Activated naive CD8-positive, alpha-beta T cell treated with anti-CD3 and anti-CD28 coated beads for 36 hours (primary cell): Measurements from ENCODE around the gene MEG3. TPM values are rescaled to one million over a fixed set of nuclear protein-coding genes. Genes with fewer than 3 reads are reported as not detected.

Source experiments
- DNase-seq: peaks from one replicate; pipeline ENCODE4 v3.0.0; 2021
- H3K27ac Mint-ChIP-seq: one replicate; pipeline ENCODE4 v1.8.0; 2022; ENCODE audit warnings: mild to moderate bottlenecking, moderate library complexity, mixed read lengths
- H3K27me3 Mint-ChIP-seq: one replicate; pipeline ENCODE4 v1.8.0; 2022; ENCODE audit warnings: mild to moderate bottlenecking, mixed read lengths
- H3K36me3 Mint-ChIP-seq: one replicate; pipeline ENCODE4 v1.8.0; 2021; ENCODE audit warnings: mild to moderate bottlenecking, mixed read lengths
- H3K4me1 Mint-ChIP-seq: one replicate; pipeline ENCODE4 v1.8.0; 2021; ENCODE audit warnings: mixed read lengths
- H3K4me3 Mint-ChIP-seq: one replicate; pipeline ENCODE4 v1.8.0; 2022; ENCODE audit warnings: mild to moderate bottlenecking, moderate library complexity, mixed read lengths
- H3K9me3 Mint-ChIP-seq: one replicate; pipeline ENCODE4 v1.8.0; 2022; ENCODE audit warnings: mixed read lengths
- total RNA-seq, 2 experiments: library from RNA; stranded (reverse); gene quantifications; one replicate each; pipeline ENCODE4 v1.2.3, GENCODE V29; 2021

Gene MEG3
- total RNA-seq, 2 experiments from 2014 or later, result 0.10 TPM; not detected in 1

DNA sequence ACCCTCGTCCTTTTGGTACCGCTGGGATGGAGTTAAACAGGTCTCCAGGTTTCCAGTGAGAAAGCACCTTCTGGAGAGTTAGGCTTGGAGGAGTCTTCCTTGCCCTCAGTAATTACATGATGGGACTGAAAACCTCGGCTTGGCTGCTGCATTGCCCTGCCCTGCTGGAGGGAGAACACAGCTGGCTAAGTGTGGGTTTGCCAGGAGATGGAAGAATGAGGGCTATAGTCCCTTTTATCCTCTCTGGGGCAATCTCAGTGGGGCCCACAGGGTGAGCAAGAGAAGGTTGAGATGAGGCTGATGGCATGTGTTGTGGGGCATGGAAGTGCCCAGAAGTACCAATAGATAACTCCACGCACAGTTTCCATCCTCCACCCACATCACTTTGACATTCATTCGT, 23.2 kb upstream of the MEG3 start:
- Mint-ChIP-seq H3K9me3 (peaks cover 2% of the 10 kb centered on the region), H3K27ac (no peak overlapping the region), H3K4me1 (no peaks in the 10 kb centered on the region), H3K36me3 (no peaks in the 10 kb centered on the region), H3K27me3 (no peaks in the 10 kb centered on the region), H3K4me3 (no peak overlapping the region)
- DNase-seq, result no peak

DNA sequence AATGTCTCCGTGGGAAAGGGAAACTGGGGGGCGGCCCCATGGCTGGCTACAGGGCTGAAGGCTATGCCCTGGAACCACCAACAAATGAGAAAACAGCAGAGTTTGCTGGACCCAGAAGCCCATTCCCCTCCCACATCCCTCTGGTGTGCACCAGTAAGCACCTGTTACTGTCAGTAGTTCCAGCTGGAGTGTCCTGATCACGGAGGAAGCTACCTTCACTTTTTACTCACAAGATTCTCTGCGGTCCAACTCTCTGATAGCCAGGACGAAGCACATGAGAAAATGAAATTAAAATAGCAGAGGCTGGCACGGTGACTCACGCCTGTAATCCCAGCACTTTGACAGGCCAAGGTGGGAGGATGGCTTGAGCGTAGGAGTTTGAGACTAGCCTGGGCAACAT, 22.7 kb upstream of the MEG3 start:
- H3K27me3 Mint-ChIP-seq, result no peaks in the 10 kb centered on the region
- DNase-seq, result no peak
- H3K4me3 Mint-ChIP-seq, result no peak overlapping the region
- H3K4me1 Mint-ChIP-seq, result no peaks in the 10 kb centered on the region
- no peak overlapping the region for H3K27ac Mint-ChIP-seq
- peaks cover 2% of the 10 kb centered on the region for H3K9me3 Mint-ChIP-seq
- H3K36me3 Mint-ChIP-seq, result no peaks in the 10 kb centered on the region

DNA sequence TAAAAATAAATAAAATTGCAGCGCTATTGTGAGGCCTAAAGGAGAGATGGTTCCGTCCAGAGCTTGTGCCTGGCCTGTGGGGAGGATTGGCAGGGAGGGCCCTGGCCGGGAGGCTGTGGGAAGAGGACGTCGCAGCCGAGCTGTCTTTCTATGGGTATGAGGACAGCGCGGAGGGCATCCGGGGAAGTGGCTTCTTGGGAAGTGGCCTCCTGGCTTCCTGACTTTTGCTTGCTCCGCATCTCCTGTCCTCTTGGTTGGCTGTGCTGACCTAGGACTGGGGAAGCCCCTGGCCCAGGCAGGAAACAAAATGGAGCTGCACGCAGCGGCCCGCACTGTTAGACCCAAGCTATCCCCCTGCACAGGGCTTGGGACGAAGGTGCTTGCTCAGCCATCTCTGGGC, 22.2 kb upstream of the MEG3 start:
- no peaks in the 10 kb centered on the region for H3K36me3 Mint-ChIP-seq
- H3K27me3 Mint-ChIP-seq, result no peaks in the 10 kb centered on the region

DNA sequence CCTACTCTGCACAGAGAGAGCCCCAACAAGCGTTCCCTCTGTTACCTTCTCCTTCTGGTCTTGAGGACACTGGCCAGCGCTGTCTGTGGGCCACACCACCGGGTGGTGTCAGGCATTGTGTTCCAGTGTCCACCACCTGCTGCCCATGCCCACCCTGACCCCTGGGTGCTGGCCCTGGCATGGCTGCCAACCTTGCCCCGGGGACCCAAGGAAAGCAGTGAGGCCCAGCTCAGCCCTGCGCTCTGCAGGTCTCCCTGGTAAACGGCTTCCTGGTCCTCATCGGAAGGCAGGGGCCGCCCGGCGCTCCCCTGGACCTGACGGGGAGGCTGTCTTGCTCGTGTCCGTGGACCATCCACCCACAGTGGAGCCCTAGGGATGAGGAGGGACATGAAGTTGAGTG, 21.8 kb upstream of the MEG3 start:
- Mint-ChIP-seq H3K27ac (no peak overlapping the region), H3K36me3 (no peaks in the 10 kb centered on the region), H3K4me1 (no peaks in the 10 kb centered on the region), H3K9me3 (peaks cover 8% of the 10 kb centered on the region), H3K27me3 (no peaks in the 10 kb centered on the region), H3K4me3 (no peak overlapping the region)
- no peak for DNase-seq

More for the DNA sequence above, 22.2 kb upstream of the MEG3 start:
- no peak overlapping the region for H3K27ac Mint-ChIP-seq
- no peak for DNase-seq
- peaks cover 5% of the 10 kb centered on the region for H3K9me3 Mint-ChIP-seq
- no peak overlapping the region for H3K4me3 Mint-ChIP-seq
- no peaks in the 10 kb centered on the region for H3K4me1 Mint-ChIP-seq

DNA sequence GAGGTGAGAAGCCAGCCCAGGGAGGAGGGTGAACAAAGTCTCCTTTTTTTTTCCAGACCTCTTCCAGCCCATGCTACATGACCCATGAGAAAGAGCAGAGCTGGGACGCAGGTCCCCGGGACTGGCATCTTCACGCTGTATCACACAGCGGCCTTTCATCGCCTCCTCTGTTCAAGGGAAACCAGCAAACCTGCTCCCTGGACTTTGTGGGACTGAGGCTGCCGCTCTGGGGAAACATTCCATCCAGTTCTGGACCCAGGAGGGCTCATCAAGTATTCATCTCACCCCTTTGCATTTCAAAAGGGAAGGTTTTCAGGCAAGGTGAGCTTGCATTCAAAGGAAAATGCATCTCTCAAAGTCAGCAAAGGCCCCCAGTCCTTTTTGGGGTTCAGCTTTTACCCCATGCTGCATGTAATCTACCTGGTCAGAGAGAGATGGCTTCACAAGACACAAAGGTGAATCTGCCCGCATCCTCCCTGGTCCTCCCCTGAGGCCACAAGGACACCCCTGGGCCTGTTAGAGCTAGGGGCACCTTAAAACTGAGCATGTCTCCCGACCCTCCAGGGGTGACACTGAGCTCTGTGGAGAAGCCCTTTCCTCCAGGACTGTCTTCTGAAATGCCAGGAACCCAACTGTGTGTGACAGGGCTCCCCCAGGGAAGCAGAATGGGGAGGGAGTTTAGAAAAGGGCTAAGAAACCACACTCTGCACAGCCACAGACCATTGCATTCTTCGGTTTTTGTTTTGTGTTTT, 21.2 kb upstream of the MEG3 start:
- no peak overlapping the region for H3K27ac Mint-ChIP-seq
- no peaks in the 10 kb centered on the region for H3K36me3 Mint-ChIP-seq
- no peak for DNase-seq
- H3K9me3 Mint-ChIP-seq, result peaks cover 14% of the 10 kb centered on the region
- H3K4me3 Mint-ChIP-seq, result no peak overlapping the region
- no peaks in the 10 kb centered on the region for H3K4me1 Mint-ChIP-seq
- H3K27me3 Mint-ChIP-seq, result peaks cover 5% of the 10 kb centered on the region

DNA sequence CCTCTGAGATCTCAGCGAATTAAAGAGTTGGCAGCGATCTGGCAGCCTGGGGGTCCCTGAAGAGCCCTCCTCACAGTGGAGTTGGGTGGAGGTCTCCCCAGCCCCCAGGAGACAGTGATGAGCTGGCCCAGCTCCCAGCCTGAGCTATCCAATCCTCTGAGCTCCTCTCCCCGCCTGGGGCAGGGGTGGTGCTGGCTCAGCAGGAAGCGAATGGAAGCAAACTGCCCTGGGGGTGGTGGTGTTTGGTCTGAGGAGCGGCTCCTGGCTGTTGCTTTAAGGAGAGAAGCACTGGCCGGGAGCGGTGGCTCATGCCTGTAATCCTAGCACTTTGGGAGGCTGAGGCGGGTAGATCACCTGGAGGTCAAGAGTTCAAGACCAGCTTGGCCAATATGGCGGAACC, 19.5 kb upstream of the MEG3 start:
- H3K27me3 Mint-ChIP-seq, result peaks cover 12% of the 10 kb centered on the region
- no peak overlapping the region for H3K4me3 Mint-ChIP-seq
- no peaks in the 10 kb centered on the region for H3K36me3 Mint-ChIP-seq
- no peak overlapping the region for H3K27ac Mint-ChIP-seq
- H3K4me1 Mint-ChIP-seq, result no peaks in the 10 kb centered on the region
- DNase-seq, result no peak
- peaks cover 16% of the 10 kb centered on the region for H3K9me3 Mint-ChIP-seq

DNA sequence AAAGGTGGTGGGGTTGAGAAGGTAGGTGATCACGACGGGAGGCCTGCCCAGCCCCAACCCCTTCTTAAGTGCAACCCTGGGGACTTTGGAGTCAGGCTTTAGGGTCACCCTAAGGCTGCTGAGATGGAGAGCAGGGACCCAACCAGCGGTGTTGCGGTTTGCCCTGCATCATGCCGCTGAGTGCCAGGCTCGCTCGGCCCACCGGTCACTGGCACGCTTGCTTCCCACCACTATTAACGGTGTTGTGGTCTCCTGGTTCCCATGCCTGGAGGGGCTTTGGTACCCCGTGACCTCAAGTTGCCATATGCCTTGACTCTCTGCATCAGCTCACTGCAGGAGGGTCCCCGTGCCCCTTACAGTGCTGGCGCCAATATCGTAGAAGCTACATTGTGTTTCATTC, 18.4 kb upstream of the MEG3 start:
- H3K36me3 Mint-ChIP-seq, result no peaks in the 10 kb centered on the region
- H3K27me3 Mint-ChIP-seq, result peaks cover 20% of the 10 kb centered on the region
- H3K4me1 Mint-ChIP-seq, result no peaks in the 10 kb centered on the region
- no peak overlapping the region for H3K4me3 Mint-ChIP-seq
- no peak overlapping the region for H3K27ac Mint-ChIP-seq
- DNase-seq, result no peak
- H3K9me3 Mint-ChIP-seq, result peaks cover 16% of the 10 kb centered on the region

DNA sequence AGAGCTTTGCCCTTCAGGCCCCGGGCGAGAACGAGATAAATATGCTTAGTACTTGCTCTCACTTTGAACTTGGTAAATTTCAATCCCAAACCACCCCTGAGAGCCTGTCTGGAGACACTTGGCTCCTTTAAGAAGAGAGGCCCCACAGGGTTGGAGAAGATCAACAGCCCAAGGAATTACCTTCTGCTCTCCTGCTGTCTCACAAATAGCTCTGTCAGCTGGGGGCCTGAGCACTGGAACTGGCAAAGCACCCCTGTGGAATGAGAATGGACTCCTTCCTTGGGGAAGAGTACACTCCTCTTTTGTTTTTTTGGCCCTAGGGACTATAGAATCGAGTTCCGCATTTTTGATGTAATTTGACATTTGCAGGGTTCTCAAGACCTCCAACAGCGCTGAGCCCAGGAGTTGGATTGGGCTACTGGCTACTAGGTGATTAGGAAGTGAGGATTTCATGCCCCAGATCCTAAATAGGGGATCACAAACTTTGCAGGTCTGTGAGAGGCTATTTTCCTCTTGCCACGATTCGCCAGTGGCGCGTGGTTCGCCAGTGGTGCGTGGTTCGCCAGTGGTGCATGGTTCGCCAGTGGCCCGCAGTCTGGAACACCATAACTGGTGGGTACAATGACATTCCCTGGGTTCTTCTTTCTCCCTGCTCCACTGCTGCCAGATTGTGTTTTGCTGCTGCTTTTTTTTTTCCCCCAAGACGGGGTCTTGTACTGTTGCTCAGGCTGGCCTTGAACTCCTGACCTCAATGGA, 17.8 kb upstream of the MEG3 start:
- Mint-ChIP-seq H3K36me3 (no peaks in the 10 kb centered on the region), H3K27me3 (peaks cover 20% of the 10 kb centered on the region), H3K4me3 (no peak overlapping the region), H3K9me3 (peaks cover 16% of the 10 kb centered on the region), H3K4me1 (no peaks in the 10 kb centered on the region), H3K27ac (no peak overlapping the region)
- no peak for DNase-seq

DNA sequence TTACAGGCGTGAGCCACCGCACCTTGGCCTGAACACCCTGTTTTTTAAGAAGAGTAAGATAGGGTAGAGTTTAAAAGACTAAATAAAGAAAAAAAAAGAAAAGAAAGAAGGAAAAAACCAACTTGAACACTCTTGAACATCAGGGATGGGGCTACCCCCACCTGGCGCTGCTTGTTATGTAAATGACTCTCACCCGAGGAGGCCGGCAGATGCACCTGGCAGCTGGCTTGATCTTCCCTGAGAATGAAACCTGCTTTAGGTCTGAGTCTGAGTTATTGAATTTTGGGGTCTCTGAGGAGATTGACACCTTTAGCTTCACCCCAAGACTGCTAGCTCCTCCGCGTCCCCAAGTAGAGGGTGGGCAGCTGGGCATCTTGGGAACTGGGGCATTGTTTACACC, 15.5 kb upstream of the MEG3 start:
- no peaks in the 10 kb centered on the region for H3K4me1 Mint-ChIP-seq
- H3K27me3 Mint-ChIP-seq, result peaks cover 25% of the 10 kb centered on the region
- H3K27ac Mint-ChIP-seq, result no peak overlapping the region
- no peak for DNase-seq
- H3K9me3 Mint-ChIP-seq, result peaks cover 16% of the 10 kb centered on the region
- no peaks in the 10 kb centered on the region for H3K36me3 Mint-ChIP-seq
- no peak overlapping the region for H3K4me3 Mint-ChIP-seq

DNA sequence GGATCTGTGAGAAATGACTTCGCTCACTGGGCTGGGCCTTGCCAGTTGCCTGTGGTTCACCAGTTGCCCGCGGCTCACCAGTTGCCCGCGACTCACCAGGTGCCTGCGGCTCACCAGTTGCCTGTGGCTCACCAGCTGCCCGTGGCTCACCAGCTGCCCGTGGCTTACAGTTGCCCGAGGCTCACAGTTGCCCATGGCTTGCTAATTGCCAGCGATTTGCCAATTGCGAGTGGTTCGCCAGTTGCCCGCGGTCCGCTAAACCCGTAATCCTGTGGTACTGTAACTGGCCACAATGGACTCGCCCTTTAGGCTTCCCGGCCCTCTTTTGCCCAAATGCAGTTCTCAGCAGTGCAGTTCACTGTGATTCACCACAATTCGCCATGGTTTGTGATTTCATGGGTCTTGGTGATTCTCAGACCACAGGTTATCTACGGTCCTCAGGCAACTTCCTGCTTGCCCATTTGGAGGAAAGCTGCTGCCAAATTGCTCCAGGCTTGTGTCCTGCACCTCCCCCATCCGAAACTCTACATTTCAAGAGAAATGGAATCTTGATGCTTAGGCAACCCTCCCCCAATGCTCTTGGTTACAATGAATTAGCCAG, 15.0 kb upstream of the MEG3 start:
- no peak overlapping the region for H3K4me3 Mint-ChIP-seq
- peaks cover 28% of the 10 kb centered on the region for H3K27me3 Mint-ChIP-seq
- H3K27ac Mint-ChIP-seq, result no peak overlapping the region
- no peaks in the 10 kb centered on the region for H3K4me1 Mint-ChIP-seq
- H3K9me3 Mint-ChIP-seq, result peaks cover 16% of the 10 kb centered on the region
- H3K36me3 Mint-ChIP-seq, result no peaks in the 10 kb centered on the region
- no peak for DNase-seq

DNA sequence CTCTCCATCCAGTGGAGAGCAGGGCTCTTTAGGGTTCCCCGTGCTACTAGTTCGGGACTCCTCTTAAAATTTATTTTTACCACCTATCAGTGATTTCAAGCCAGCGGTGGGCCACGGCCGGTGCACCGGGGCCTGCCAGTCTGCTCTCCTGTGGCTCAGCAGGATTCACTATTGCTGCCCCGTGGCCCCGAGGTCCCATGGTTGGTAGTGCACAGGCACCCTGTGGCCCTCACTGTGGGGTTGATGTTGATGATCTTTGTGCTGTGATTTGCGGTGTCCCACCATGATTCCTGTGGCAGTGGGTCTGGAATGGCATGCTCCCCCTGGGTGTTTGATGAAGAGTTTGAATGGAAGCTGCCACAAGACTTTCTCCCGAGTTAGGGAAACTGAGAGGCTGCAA, 12.6 kb upstream of the MEG3 start:
- DNase-seq, result no peak
- Mint-ChIP-seq H3K9me3 (peaks cover 14% of the 10 kb centered on the region), H3K4me3 (no peak overlapping the region), H3K27ac (no peak overlapping the region), H3K4me1 (no peaks in the 10 kb centered on the region), H3K36me3 (no peaks in the 10 kb centered on the region), H3K27me3 (peaks cover 33% of the 10 kb centered on the region)

DNA sequence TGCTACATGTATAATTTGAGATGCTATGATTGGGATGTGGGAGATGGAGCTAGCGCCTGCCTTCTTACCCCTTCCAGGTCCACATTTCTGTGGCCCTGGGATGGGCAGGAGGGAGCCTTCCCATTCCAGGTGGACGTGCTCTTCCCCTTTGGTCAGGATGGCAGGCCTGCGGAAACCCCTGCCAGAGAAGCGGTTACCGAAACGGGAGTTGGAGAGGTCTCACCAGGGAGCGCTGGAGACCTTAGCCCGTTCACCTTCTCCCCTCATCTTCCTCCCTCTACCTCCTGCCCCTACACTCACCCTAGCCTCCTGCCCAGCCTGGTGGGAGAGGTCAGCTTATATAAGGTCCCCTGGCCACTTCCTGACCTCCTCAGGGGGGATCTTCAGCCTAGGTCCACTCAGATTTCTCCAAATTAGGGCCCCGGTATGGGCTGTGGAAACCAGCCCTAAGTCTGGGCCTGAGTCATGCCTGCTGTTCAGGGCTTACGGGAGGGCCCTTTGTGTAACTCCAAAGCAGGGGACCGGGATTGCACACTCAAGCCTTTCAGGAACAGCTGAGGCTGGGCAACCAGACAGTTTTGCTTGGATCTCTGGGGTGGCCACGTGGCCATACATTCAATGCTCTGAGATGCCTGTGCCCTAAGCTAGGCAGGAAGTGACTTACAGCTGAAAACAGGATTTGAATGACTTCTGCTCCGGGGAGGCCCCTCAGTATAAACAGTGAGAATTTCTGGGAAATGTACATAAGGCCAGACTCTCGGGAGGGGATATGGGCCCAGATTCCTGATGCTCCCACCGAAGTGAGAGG, 10.2 kb upstream of the MEG3 start:
- no peak overlapping the region for H3K4me3 Mint-ChIP-seq

DNA sequence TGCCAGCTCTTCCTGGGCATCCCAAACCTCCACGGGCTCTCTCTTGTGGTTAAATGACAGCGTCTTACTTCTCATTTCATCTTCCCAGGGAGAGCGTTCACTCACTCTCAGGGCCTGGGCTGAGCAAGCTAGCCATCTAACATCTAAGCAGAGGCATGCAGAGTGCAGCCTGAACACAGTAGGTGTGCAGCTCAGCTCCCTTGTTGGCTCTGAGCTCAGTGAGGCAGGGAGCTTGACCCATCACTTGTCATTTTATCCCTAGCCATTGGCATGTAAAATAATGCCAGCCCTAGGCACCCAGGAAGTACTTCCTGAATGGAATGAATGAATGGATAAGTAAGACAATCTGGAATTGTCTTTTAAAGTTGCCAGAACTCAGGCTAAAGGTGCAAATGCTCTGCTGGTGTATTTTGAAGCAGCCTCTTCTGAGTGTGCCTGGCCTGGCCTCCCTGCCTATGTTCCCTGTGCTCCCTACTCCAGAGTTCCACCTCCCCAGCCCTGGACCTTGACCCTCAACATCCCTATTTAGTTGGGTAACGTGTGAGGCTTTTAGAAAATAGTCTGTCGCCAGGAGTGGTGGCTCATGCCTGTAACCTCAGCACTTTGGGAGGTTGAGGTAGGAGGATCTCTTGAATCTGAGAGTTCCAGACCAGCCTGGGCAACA, 9.5 kb upstream of the MEG3 start:
- DNase-seq, result no peak
- no peaks in the 10 kb centered on the region for H3K36me3 Mint-ChIP-seq
- no peaks in the 10 kb centered on the region for H3K4me1 Mint-ChIP-seq
- no peak overlapping the region for H3K27ac Mint-ChIP-seq
- no peaks in the 10 kb centered on the region for H3K9me3 Mint-ChIP-seq
- H3K4me3 Mint-ChIP-seq, result no peak overlapping the region
- peaks cover 27% of the 10 kb centered on the region for H3K27me3 Mint-ChIP-seq

More for the DNA sequence above, 10.2 kb upstream of the MEG3 start:
- no peaks in the 10 kb centered on the region for H3K9me3 Mint-ChIP-seq
- H3K27me3 Mint-ChIP-seq, result peaks cover 26% of the 10 kb centered on the region
- no peak overlapping the region for H3K27ac Mint-ChIP-seq
- DNase-seq, result no peak
- no peaks in the 10 kb centered on the region for H3K36me3 Mint-ChIP-seq
- no peaks in the 10 kb centered on the region for H3K4me1 Mint-ChIP-seq

DNA sequence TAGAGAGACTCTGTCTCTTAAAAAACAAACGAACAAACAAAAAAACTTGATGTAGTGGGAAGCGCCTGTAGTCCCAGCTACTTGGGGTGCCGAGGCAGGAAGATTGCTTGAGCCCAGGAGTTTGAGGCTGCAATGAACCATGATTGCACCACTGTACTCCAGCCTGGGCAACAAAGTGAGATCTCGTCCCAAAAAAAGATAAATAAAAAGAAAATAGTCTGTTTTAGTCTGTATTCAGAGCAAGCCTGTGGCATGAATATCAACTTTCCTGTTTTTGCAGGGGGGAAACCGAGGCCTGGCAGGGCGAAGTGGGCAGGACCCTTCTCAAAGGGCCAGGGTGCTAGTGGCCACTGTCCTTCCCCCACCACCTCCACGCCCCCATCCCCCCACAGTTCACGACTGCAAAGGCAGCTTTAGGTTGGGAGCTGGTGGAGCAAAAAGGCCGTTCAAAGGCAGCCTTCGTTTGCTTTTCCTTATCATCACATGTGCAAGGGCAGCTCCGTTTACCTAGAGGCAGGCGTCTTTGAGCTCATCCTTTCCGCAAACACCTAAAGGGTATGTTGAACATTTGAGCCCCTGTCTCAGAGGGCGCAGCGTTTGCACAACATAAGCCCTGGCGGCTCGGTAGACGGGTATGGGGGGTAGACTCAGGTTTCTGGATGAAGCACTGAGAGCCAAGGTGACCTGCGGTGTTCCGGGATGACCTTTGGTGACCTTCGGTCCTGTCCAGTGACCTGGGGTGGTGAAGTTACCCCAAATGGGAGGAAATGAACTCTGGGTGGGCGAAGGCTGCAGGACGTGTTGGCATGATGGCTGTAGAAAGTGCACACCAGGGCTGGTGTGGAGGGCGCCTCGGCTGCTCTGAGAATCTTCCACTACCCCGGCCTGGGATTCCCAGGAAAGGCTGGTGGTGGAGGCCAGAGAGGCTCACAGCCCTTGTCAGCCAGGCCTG, 8.7 kb upstream of the MEG3 start:
- H3K4me1 Mint-ChIP-seq, result no peaks in the 10 kb centered on the region
- H3K36me3 Mint-ChIP-seq, result no peaks in the 10 kb centered on the region
- no peak for DNase-seq
- H3K9me3 Mint-ChIP-seq, result no peaks in the 10 kb centered on the region
- no peak overlapping the region for H3K4me3 Mint-ChIP-seq
- peaks cover 21% of the 10 kb centered on the region for H3K27me3 Mint-ChIP-seq
- H3K27ac Mint-ChIP-seq, result no peak overlapping the region
